Fibroblast of pulmonary artery (primary cell): ENCODE results near the gene SLC39A11.

Experiments used
- DNase-seq: peaks from one replicate; pipeline ENCODE4 v3.0.0-alpha.2; 2010; ENCODE audit warnings: low read depth
- H3K4me3 ChIP-seq: replicated peaks from 2 replicates; pipeline ENCODE4 v1.5.1; 2011; ENCODE audit warnings: low read depth, mild to moderate bottlenecking, control low read depth, low read length, moderate library complexity
- TF ChIP-seq, protein P1 (sequence below): IDR thresholded peaks from 2 replicates; pipeline ENCODE4 v1.5.1; 2011; ENCODE audit warnings: mild to moderate bottlenecking, control low read depth, low read length, inconsistent platforms; ENCODE audit errors: missing control alignments

The SLC39A11 gene

DNA sequence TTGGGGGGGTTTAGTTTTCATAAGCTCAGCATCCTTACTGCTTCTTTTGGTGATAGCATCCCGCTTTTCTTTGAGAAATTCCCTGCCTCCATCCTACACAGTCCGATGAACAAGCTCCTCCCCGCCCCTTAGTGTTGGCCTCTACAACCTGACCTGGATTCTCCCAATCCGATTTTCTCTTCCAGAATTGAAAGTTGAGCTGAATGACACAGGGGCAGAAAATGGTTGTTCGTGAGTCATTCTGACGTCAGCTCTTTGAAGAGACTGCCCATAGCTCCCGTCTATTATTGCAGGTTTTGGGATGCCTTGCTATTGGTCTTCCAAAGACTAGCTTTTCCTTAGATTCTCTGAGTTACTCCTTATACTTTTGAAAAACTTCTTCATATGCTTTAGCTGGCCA, 279.7 kb downstream of the SLC39A11 start:
- TF ChIP-seq, protein P1, sequence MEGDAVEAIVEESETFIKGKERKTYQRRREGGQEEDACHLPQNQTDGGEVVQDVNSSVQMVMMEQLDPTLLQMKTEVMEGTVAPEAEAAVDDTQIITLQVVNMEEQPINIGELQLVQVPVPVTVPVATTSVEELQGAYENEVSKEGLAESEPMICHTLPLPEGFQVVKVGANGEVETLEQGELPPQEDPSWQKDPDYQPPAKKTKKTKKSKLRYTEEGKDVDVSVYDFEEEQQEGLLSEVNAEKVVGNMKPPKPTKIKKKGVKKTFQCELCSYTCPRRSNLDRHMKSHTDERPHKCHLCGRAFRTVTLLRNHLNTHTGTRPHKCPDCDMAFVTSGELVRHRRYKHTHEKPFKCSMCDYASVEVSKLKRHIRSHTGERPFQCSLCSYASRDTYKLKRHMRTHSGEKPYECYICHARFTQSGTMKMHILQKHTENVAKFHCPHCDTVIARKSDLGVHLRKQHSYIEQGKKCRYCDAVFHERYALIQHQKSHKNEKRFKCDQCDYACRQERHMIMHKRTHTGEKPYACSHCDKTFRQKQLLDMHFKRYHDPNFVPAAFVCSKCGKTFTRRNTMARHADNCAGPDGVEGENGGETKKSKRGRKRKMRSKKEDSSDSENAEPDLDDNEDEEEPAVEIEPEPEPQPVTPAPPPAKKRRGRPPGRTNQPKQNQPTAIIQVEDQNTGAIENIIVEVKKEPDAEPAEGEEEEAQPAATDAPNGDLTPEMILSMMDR: no peak
- no peak overlapping the region for H3K4me3 ChIP-seq
- peak; percentile 13 for DNase-seq

- no peak overlapping the region for H3K4me3 ChIP-seq
Measured at GRCh38 chr17:72811976-72812687, 280.4 kb downstream of the SLC39A11 start.

DNA sequence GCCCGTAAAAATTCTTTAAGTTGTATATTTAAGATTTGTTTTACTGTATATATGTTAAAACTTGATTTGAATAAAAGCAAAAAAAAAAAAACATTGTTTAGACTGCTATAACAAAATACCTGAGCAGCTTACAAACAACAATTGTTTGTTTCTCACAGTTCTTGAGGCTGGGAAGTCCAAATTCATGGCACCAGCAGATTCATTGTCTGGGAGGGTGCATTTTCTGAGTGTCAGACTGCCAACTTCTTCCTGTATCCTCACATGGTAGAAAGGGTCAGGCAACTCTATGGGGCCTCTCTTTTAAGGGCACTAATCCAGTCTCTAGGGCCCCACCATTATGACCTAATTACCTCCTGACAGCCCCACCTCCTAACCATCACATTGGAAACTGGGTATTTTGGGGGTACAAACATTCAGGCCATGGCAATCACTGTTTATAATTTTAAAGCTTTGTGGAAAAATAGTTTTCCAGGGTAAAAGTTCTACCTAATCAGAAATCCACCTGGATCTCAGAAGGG, 281.4 kb downstream of the SLC39A11 start:
- TF ChIP-seq, protein P1: no peak
- no peak overlapping the region for H3K4me3 ChIP-seq
- no peak for DNase-seq

More at GRCh38 chr17:72811976-72812687, 280.4 kb downstream of the SLC39A11 start:
- TF ChIP-seq, protein P1: no peak
- DNase-seq: peak; percentile 22

DNA sequence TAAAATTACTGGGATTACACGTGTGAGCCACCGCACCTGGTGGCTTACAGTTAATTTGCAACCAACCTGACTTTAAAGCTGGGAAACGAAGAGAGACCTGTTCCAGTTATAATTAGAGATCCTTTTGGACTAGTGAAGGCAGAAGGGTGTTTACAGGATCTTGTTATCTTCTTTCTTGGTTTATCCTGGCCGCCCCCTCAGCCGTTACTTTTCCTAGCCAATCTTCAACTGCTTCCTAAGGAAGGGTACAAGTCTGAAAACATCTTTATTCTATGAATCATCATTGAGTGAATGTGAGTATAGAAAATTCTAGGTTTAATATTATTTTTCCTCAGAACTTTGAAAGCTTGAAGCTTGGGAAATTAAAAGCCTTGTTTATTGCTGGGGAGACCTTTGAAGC, 286.5 kb downstream of the SLC39A11 start:
- H3K4me3 ChIP-seq: no peak overlapping the region
- DNase-seq: no peak
- TF ChIP-seq, protein P1: no peak

DNA sequence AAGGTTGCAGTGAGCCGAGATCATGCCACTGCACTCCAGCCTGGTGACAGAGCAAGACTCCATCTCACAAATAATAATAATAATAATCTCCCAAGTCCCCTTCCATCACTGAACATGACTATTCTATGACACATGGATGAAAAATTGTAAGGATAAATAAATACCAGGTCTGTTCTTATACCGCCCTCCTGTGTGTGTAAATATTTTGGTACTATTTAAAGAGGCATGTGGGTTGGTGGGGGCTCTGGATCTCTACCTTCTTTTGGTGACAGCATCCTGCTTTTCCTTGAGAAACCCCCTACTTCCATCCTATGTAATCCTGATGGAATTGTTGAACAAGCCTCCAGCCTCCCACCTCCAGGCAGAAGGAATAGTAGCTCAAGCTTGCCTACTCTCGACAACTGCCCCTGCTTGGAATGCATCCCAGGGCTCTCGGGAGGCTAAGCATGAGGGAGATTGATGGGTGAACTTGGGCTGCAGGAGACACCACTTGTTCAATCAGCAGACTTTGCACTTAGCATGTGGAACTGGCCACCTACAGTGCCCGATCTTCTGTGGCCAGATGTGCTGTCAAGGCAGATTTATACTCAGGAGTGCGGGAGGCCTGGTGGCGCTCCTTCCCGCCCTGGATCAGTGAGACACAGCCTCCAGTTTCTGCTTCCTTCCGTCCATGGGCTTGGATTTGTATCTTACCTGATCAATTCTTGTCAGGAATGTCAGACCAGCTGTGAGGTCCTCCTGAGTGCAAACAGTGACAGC, 287.4 kb downstream of the SLC39A11 start:
- DNase-seq: no peak
- H3K4me3 ChIP-seq: no peak overlapping the region
- TF ChIP-seq, protein P1: no peak

DNA sequence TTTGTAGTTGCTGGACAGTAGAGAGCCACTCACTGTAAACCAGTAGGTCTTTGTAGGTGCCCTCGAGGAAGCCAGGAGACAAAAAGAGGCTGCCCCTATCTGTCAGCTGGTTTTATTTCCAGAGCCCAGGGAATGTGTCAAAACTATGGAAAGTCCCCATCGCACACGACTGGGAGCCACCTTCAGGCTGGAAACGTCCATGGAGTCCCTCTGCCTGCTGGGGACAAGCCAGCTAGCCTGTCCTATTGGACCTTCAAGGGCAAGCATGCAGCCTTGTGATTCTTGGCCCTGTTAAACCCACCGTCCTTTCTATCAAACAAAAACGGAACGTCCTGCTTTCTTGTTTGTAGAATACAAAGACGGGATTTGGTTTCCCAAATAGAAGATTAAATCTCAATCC, 289.8 kb downstream of the SLC39A11 start:
- TF ChIP-seq, protein P1: no peak
- no peak for DNase-seq
- no peak overlapping the region for H3K4me3 ChIP-seq
